Renal pelvis (tissue), 4 donors: ENCODE measurements around the gene RELN. TPM values are rescaled to one million over a fixed set of nuclear protein-coding genes. Genes with fewer than 3 reads are reported as not detected.
"Not testable (repeated sequence)": the region's sequence is repeated elsewhere in the genome, so short reads cannot be mapped to it uniquely, and the experiment has no call there.

Source experiments
- DNase-seq: peaks from one replicate; pipeline ENCODE4 v3.0.0-alpha.2; 2013
- polyA plus RNA-seq, 3 donors: library from polyadenylated mRNA; unstranded; fragments of 120-200 nt; gene quantifications; one replicate each; pipeline ENCODE4 v1.2.1, GENCODE V29; 2013; ENCODE audit not compliant: insufficient read length in 3 of 3

RELN gene
- polyA plus RNA-seq, 3 donors: 7.1 to 14.8 (median 13.8) TPM

DNA sequence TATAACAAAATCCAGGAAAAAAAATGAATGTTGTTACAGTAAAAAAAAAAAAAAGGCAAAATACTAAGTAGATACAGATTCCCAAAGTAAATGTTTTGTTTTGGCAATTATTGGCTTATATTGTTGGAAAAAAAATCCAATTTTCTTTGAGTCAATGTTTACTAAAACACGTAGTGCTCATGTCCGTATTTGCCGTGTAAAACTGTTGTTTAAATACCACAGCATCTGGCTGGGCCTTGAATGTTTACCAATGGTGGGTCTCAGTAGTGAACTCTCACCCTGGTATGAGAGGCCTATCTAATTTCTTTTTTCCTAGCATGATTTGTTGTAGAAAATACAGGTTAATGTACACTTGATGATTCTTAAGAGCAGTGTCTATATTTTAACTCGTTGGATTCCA is 502.0 kb downstream of the RELN start:
- DNase-seq: no peak

DNA sequence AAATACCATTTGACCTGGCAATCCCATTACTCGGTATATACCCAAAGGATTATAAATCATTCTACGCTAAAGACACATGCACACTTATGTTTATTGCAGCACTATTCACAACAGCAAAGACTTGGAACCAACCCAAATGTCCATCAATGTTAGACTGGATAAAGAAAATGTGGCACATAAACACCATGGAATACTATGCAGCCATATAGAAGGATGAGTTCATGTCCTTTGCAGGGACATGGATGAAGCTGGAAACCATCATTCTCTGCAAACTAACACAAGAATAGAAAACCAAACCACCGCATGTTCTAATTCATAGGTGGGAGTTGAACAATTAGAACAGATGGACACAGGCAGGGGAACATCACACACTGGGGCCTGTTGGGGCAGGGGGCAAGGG is 502.6 kb downstream of the RELN start:
- DNase-seq: not testable (repeated sequence)

DNA sequence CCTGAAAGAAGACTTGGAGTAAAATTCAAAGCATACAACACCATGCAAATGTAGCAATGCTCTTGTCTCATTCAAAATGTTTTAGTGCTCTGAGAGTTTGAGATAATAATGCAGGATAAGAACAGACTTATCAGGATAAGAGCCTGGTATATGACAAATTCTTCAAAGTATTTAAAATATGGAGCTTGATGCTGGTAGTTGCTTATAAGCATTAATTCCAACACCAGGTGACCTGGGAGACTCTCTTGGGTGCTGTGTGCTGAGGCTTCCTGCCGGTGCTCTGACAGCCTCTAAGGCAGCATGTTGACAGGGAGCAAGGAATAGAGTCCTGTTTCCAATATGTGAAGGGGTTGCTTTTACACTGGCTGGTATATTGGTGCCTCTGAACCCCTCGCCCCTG is 508.7 kb downstream of the RELN start:
- no peak for DNase-seq

DNA sequence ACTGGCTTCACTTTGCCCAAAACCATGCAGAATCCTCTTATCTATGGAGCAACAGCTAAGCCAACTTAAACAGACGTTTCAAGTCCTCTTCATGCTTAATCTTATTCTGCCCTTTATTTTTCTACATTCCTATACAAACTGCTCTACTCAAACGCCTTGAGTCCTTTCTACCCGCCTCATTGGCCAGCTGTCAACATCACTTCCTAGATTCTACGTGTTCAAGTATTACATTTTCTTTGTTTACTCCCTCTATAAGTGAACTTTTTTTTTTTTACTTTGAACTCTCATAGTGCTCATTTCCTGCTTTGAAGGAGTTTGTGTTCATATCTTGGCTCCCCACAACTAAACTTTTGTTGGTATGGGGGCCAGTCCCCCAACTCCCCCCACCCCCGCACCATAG is 514.5 kb downstream of the RELN start:
- DNase-seq: no peak

DNA sequence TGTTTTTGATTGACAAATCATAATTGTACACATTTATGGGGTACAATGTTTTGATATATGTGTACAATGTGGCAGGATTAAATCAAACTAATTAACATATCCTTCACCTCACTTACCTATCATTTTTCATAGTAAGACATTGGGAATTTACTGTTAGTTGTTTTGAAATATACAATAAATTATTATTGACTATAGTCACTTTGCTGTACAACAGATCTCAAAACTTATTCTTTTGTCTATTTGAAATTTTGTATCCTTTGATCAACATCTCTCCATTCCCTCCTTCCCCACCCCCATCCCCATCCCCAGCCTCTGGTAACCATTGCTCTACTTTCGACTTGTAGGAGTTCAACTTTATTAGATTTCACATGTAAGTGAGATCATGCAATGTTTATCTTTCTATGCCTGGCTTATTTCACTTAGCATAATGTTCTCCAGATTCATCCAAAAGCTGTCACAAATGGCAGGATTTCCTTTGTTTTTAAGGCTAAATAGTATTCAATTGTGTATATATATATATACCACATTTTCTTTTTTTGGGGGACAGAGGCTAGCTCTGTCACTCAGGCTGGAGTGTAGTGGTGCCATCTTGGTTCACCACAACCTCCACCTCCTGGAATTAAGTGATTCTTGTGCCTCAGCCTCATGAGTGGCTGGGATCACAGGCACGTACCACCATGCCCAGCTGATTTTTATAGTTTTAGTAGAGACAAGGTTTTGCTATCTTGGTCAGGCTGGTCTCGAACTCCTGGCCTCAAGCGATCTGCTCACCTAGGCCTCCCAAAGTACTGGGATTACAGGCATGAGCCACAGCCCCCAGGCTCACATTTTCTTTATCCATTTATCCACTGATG is 520.1 kb downstream of the RELN start:
- no peak for DNase-seq

DNA sequence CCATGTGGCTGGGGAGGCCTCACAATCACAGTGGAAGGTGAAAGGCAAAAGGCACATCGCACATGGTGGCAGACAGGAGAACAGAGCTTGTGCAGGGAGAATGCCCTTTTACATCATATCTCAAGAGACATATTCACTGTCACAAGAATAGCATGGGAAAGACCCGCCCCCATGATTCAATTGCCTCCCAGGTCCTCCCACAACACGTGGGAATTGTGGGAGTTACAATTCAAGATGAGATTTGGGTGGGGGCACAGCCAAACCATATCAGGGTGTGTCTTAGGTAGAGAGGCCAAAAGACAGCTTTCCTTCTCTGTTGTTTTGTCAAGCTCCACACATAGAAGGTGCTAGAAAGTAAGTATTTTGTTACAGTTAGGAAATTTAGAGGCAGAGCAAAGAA is 522.6 kb downstream of the RELN start:
- DNase-seq: no peak

DNA sequence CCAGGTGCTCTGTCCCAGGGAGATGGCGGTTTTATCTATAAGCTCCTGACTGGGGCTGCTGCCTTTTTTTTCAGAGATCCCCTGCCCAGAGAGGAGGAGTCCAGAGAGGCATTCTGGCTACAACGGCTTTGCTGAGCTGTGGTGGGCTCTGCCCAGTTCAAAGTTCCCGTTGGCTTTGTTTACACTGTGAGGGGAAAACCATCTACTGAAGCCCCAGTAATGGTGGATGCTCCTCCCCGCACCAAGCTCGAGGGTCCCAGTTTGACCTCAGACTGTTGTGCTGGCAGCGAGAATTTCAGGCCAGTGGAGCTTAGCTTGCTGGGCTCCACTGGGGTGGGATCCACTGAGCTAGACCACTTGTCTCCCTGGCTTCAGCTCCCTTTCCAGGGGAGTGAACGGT is 527.1 kb downstream of the RELN start:
- no peak for DNase-seq

DNA sequence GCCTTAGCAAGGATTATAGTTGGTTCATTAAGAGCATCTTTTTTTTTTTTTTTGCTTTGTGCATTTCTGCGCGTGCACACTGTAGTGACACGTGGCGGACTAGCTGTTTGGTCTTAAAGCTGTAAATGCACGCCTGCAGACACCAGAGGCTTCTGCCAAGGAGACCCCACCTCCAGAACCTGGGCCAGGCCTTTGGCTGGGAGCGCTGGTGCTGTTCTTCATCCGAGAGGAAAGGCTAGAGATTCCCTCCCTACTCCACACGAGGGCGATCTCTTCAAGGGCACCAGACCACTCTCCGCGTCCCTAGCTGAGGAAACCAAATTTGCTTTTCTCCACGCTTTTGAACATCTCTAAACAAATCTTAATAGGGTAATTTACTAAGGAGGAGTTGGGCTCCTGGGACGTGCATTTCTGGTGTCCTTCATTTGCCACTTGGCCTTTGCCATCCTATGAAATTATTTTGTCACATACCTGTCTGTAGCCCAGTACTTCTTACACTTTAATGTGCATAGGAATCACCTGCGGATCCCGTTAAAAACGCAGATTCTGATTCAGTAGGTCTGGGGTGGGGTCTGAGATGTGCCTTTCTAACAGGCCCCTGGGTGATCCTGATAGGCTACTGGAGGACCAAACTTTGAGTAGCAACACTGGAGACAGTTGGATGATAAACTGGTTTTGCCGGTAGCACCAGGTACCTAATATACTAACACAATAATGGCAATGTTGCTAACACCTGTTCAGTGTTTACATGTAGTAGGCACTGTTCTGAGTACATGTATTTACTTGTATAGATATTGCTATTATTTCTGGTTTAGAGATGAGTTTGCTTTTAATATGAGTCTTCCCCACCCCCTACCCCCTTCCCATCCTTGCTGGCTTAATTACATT is 542.1 kb downstream of the RELN start:
- peak; percentile 37 for DNase-seq

DNA sequence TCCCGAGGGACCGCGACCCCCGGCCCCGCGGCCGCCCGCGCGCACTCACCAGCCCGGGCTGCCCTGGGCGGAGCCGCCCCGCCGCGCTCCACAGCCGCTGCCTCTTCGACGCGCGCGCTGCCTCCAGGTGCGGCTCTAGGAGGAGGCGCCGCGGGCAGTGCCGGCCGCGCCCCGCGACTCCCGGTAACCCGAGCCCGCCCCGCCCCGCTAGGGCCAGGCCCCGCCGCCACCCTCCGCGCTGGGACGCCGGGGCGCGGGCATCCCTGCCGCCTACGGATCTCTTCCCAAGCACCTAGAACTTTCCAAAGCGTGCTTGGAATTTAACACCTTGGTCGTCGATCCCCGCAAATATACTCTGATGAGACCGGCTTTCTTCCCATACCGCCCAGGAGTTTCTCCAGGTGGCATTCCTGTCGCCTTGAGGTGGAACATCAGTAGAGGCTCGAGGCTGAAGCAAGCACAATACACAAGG is 543.4 kb downstream of the RELN start, which contains the start of gene SLC26A5:
Gene SLC26A5, minus strand, starts transcription at position 159 of the 472 bp plus-strand sequence. CDS start 24,693 bp downstream, outside the sequence.
- DNase-seq: no peak

DNA sequence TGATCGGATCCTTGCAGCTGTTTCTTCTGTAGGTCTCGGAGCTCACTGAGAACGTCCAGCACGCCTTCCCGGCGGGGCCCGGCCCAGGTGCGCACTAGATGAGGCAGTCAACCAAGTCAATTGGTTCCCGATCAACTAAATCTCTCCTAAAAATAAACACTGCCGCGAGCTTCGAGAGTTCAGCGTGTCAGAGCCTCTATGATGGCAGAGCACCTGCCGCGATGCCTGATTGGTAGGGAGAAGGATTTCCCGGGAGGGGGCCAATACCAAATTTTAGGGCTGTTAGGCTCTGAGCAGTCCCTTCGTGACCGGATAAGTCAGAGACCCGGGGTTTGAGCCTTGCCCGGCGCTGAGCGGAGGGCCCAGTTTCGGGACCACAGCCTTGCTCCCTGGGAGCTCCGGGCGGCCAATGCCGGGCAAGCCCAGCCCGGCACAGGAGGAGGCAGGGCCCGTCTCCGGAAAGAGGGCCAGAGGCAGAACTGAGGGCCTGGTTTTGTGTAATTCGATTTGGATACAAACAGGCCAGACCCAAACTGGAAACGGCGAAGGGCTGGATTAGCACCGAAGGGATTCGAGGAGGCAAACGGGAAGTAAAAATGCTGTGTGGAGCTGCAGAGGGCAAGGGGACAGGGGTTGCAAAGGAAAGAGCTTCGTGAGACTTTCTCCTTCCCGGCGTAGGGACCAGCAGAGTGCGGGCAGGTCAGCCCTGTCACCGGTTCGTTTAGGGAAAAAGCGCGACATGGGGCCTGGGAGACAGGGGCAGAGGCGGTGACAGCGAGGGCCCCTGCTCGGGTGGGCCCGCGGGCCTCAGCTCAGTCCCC is 544.0 kb downstream of the RELN start:
- no peak for DNase-seq

DNA sequence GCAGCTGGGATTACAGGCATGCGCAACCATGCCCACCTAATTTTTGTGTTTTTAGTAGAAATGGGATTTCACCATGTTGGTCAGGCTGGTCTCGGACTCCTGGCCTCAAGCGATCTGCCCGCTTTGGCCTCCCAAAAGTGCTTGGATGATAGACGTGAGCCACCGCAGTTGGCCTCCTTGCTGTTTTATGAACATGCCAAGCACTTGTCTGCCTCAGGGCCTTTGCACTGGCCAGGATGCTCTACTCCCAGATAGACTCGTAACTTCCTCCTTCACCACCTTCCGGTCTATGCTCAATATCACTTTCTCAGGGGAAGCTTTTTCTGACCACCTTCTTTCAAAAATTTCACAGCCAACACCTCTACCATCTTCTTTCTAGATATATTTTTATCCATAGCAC is 549.8 kb downstream of the RELN start:
- DNase-seq: no peak

DNA sequence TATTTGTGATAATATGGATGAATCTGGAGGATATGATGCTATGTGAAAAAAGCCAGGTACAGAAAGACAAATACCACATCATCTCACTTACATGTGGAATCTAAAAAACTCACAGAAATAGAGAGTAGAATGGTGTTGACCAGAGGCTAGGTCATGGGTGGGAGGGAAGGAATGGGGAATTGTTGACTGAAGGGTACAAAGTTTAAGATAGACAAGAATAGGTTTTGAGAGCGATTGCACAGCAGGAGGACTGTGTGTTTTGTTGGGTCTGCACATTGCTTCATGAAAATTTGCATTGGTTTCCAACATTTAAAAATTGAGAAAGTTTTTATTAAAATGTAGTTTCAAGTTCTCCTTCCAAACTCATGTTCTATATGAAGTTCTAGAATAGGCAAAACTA is 551.8 kb downstream of the RELN start:
- DNase-seq: no peak

DNA sequence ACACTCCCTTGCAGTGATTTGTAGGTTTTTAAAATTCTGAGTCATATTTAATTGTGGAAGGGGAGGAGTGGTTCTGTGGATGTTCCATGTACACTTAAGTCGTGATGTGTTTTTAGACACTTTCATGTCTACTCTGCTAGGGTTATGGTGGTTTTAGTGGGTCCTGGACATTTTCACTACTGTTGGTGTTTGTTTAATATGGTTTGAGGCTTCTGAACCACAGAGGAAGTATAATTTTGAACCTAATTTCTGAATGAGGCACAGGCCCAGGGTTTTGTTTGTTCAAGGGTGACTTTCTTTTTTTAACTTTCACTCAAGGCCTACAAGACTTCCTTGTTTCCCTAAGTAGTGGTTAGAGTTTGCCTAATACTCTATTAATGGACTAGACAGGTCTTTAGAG is 556.7 kb downstream of the RELN start:
- DNase-seq: no peak

DNA sequence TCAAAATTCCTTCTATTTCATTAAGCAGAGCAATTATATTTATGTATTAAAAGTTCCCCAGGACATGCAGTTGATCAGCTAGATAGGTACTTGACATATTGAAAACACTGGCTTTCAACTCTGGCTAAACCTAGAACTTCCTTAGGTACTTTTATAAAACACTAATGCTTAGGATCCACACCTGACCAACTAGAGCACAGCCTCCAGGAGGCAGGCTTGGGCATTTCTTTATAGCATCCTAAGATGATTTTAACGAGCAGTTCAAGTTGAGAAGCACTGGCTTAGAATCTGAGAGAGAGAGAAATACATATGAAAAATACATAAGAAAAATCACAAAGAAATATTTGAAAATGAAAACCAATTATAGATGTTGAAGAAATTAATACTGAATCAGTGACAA is 564.3 kb downstream of the RELN start:
- DNase-seq: no peak

DNA sequence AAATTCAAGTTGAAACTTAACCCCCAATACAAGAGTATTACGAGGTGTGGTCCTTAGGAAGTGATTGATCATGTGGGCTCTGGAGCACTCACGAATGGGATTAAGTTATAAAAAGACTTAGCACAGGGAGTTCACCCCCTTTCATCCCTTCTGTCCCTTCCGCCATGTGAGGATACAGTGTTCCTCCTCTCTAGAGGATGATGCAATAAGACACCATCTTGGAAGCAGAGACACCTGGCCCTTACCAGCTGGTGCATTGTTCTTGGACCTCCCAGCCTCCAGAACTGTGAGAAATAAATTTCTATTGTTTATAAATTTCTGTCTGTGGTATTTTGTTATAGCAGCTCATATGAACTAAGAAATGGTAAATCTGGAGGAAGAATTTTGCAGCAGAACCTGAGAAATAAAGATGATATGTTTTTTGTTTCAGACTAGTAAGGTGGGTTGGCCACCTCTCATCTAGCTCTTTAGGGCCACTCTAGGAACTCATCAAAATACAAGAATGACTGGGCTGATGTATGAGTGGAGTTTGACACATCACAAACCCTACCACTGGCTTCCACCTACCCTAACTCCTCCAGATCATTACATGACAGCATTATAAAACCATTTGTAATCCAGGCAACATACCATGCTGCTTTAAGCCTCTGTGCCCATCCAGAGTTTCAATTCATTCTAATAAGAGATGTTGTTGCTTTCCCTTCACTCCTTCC is 565.8 kb downstream of the RELN start:
- no peak for DNase-seq

Other genes starting within 250 kb of the RELN start
- 10 to 100 TPM; 24.4 to 26.5 (median 25.3) TPM for gene ORC5, start 218.4 kb upstream of the RELN start, polyA plus RNA-seq